GM12864 (cell line): Measurements from ENCODE around the gene LRRC2.
"Not testable (repeated sequence)": the region's sequence is repeated elsewhere in the genome, so short reads cannot be mapped to it uniquely, and the experiment has no call there.

ENCODE experiments used
- DNase-seq: peaks from one replicate; pipeline ENCODE4 v3.0.0-alpha.2; 2011; ENCODE audit warnings: low read depth
- H3K4me3 ChIP-seq: 2 replicates; pipeline ENCODE4 v1.5.1; 2011; ENCODE audit warnings: mild to moderate bottlenecking, low read depth, low read length, control low read depth
- CTCF ChIP-seq: IDR thresholded peaks from 2 replicates; pipeline ENCODE4 v1.5.1; 2011; ENCODE audit warnings: low read depth, mild to moderate bottlenecking, moderate library complexity, low read length, control low read depth, inconsistent platforms; ENCODE audit errors: missing control alignments

The LRRC2 gene

GRCh38 chr3:46593979-46594378 lies 27.9 kb upstream of the LRRC2 start:
- no peak for DNase-seq
- no peak overlapping the region for H3K4me3 ChIP-seq
- TF ChIP-seq CTCF: no peak

- no peak for DNase-seq
- no peak for TF ChIP-seq CTCF
Measured at GRCh38 chr3:46593274-46593862, 27.3 kb upstream of the LRRC2 start.

GRCh38 chr3:46587268-46587667 lies 21.2 kb upstream of the LRRC2 start:
- H3K4me3 ChIP-seq, DNase-seq: not testable (repeated sequence)

More at GRCh38 chr3:46593274-46593862, 27.3 kb upstream of the LRRC2 start:
- H3K4me3 ChIP-seq: no peak overlapping the region

- TF ChIP-seq CTCF: no peak
- no peak overlapping the region for H3K4me3 ChIP-seq
- no peak for DNase-seq
Measured at GRCh38 chr3:46586738-46587246, 20.7 kb upstream of the LRRC2 start.

- no peak for TF ChIP-seq CTCF
- H3K4me3 ChIP-seq: no peak overlapping the region
- no peak for DNase-seq
Measured at GRCh38 chr3:46585799-46586693, 19.9 kb upstream of the LRRC2 start.

GRCh38 chr3:46584598-46585467 lies 18.7 kb upstream of the LRRC2 start:
- no peak overlapping the region for H3K4me3 ChIP-seq
- no peak for DNase-seq
- no peak for TF ChIP-seq CTCF

- no peak for DNase-seq
- H3K4me3 ChIP-seq: no peak overlapping the region
- no peak for TF ChIP-seq CTCF
Measured at GRCh38 chr3:46580675-46581074, 14.6 kb upstream of the LRRC2 start.
